SK-N-SH (cell line): ENCODE measurements around the gene TENT4A.

Source experiments
- CTCF ChIP-seq: fragments of 200-600 bp; sonication (generic); IDR thresholded peaks from 2 replicates; pipeline ENCODE4 v1.6.1; 2017; ENCODE audit warnings: antibody characterized with exemption, mild to moderate bottlenecking, moderate library complexity
- EP300 ChIP-seq, 2 experiments: IDR thresholded peaks; 2 replicates each; pipeline versions ENCODE4 v1.4.0 to v1.6.1; 2012; ENCODE audit warnings: borderline replicate concordance in 1 of 2, low read depth in 1 of 2, low read length in 1 of 2
- GABPA ChIP-seq: IDR thresholded peaks from 2 replicates; pipeline ENCODE4 v1.4.0; 2012; ENCODE audit warnings: low read depth, mild to moderate bottlenecking
- MXI1 ChIP-seq: IDR thresholded peaks from 2 replicates; pipeline ENCODE4 v1.6.1; 2012; ENCODE audit warnings: mild to moderate bottlenecking, low read depth, low read length, improper control_type of control experiment
- PBX3 ChIP-seq: IDR thresholded peaks from 2 replicates; pipeline ENCODE4; 2012
- POLR2AphosphoS5 ChIP-seq: IDR thresholded peaks from 2 replicates; pipeline ENCODE4 v1.6.1; 2012; ENCODE audit warnings: low read depth, low read length
- ZBTB33 ChIP-seq: IDR thresholded peaks from 2 replicates; pipeline ENCODE4 v1.4.0; 2012; ENCODE audit warnings: low read depth, borderline replicate concordance

DNA sequence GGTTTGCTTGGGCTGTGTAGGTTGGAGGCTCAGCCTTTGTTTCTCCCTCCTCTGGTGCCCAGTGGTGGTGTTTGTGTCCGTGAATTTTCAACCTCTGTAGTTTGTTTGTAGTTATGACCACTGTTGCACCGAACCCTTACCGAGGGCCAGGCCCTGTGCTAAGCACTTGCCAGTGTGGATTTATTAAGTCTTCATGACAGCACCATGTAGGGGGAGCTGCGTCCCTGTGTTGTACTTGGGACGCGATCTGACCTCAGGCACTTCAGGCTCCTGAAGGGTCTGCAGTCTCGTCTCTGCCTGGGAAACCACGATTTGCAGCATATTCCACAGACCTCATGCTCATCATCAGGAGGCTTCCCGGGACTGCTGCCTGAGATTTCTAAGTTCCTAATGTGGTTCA lies 12.8 kb downstream of the TENT4A start:
- TF ChIP-seq CTCF = no peak
- TF ChIP-seq ZBTB33 = no peak
- no peak for TF ChIP-seq GABPA
- no peak for TF ChIP-seq MXI1
- TF ChIP-seq POLR2AphosphoS5 = no peak
- TF ChIP-seq EP300 (IDR thresholded peaks at IDR 0.05; ENCODE audit: borderline replicate concordance in 1 of 2, low read depth in 1 of 2, low read length in 1 of 2) = no peak
- no peak for TF ChIP-seq PBX3
